ENCODE data around the gene CACNA2D3.

Gene CACNA2D3

DNA sequence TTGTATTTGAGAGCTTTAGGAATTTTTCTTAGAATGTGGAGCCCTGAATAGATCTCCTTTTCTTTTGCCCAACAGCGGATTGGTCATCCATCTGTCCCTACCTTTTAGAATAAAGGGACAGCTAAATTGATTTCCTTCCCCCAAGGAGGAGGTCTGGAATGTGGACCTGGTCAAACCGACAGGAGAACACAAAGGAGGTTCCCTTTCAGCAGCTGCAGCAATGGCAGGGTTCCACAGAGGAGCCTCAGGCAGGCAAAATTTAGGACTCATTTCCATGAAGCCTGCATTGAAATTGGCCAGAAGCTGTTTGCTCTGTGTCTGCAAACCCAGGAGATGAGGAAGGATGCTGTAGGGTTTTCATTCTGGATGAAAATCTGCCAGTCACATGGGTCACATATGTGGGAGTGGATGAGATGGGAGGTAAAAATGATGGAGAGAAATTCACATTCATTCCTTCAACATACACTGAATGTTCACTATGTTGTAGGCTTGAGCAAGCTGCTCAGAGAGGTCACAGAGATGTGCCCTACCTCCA, 728.2 kb downstream of the CACNA2D3 start:
- TF ChIP-seq GATA2 (IDR thresholded peaks at IDR 0.05; ENCODE audit: low read depth, low read length) (no peak), GATA3 (IDR thresholded peaks at IDR 0.05; ENCODE audit: low read depth, low read length) (no peak)

DNA sequence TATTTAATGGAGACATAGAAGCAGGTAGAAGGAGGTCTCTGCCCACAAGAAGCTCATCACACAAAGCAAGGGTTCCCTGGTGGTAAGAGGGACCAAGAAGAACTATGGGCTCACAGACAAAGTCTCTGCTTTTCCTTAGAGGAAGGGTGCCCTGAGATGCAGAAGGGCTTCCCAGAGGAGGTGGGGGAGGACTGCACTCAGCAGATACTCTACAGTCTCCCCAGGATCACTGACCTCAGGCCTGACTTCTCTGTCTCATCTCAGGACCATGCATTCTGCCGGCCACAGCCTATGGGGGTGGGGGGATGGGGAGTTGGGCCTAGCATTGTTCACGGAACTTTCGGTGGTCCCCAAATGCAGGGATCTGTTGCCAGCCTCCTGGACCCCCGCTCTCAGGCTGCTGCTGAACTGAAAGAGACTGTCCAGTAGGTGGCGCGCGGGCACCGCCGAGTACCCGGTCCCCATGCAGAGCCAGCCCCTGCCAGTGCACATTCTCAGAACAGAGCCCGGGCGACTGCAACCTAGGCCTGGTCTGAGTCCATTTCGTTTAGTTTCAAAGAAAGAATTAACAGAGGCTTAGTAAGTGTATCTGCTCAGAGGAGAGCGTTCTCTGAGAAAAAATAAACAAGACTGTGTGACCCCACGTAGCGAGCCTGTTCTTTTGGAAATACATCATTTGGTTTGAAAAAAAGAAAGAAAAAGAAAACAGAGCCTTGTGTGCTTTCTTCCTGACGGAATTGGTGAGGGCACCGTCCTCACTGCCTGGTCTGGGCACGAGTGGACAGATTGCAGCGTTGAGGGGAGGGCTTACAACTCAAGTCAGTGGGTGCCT, 731.4 kb downstream of the CACNA2D3 start:
- no peak for TF ChIP-seq GATA3 (IDR thresholded peaks at IDR 0.05; ENCODE audit: low read depth, low read length)

DNA sequence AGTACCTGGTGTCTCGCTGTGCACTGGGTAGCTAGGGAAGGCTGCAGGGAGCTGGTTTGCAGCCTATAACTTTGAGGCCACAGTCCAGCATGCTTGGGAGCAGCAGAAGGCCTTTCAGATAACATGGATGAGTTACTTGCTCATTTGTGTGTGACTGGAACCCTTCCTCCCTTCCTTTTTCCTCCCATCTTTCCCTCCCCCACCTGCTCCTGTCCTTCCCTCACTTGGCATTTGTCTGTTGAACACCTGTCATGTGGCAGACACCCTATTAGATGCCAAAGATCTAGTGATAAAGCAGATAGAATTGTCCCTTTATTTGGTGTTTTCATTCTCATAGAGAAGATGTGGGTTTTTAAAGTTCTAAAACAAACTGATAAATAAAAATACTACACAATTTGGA, 733.9 kb downstream of the CACNA2D3 start:
- TF ChIP-seq GATA3 (IDR thresholded peaks at IDR 0.05; ENCODE audit: low read depth, low read length) (no peak), GATA2 (IDR thresholded peaks at IDR 0.05; ENCODE audit: low read depth, low read length) (no peak)

DNA sequence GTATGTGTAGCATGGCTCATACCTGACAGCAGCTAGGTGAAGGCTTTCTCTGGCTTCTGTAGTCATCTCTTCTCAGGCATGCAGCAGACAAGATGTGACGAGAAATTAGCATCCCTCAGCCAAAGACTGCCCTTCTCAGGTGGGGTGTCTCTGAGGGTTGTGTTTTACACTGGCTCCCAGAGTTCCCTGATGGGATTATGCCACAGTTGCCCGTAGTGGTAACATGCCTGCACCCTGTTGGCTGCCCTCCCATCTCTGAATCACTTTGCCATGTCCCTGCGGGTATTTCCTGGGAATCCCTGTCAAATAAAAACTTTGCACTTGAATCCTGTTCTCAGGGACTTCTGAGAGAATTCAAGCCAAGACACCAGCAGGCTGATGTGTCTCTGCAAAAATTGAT, 735.0 kb downstream of the CACNA2D3 start:
- TF ChIP-seq GATA3 (IDR thresholded peaks at IDR 0.05; ENCODE audit: low read depth, low read length) (no peak), GATA2 (IDR thresholded peaks at IDR 0.05; ENCODE audit: low read depth, low read length) (no peak)

DNA sequence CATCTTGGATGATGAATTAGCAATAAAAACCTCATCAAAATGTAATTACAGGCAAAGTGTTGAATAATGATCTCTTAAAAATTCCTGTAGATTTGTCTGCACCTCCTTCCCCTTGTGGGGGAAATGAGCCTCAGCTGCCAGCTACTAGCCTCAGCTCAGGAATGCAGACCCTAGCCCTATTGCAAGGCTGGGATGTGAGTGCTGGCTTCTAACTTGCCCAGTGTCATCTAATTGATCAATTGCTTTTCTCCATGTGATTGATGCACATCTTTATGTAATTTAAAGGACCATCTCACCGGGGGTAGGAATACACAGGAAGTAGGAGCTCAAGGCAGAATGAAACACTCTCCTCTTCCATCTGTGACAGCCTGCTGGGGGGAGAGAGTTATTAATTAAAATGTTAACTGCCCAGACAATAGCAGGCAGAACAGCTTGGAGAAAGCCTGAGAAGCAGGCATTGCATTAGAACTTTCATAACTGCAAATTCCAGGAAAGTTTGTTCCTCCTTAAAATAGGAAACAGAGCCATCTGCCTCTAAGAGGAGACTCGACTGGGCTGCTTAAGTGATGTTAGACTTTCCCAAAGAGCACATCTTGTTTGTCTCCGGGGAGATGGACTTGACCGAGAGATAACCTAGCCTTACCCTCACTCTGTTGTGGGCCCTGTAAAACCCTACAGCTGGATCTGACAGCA, 735.9 kb downstream of the CACNA2D3 start:
- TF ChIP-seq GATA3 (IDR thresholded peaks at IDR 0.05; ENCODE audit: low read depth, low read length) = no peak
- no peak for TF ChIP-seq GATA2 (IDR thresholded peaks at IDR 0.05; ENCODE audit: low read depth, low read length)

DNA sequence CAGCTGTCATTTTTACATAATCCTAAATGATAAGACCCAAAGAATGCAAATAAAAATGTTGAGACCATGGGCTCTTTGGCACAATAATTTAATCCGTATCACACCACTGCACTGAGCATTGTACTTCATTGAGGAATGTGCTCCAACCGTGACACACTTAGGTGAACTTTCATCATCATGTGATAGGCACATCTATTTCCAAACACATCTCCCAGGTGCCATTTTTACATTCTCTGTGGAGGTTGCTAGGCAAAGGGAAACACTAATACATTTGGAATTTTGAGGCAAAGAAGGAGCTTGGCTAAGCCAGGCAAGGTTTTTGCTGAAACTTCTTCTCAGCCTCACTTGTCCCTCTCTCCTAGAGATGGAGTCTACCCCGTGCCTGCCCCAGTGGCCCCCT, 736.8 kb downstream of the CACNA2D3 start:
- TF ChIP-seq GATA3 (IDR thresholded peaks at IDR 0.05; ENCODE audit: low read depth, low read length) = no peak
- no peak for TF ChIP-seq GATA2 (IDR thresholded peaks at IDR 0.05; ENCODE audit: low read depth, low read length)

DNA sequence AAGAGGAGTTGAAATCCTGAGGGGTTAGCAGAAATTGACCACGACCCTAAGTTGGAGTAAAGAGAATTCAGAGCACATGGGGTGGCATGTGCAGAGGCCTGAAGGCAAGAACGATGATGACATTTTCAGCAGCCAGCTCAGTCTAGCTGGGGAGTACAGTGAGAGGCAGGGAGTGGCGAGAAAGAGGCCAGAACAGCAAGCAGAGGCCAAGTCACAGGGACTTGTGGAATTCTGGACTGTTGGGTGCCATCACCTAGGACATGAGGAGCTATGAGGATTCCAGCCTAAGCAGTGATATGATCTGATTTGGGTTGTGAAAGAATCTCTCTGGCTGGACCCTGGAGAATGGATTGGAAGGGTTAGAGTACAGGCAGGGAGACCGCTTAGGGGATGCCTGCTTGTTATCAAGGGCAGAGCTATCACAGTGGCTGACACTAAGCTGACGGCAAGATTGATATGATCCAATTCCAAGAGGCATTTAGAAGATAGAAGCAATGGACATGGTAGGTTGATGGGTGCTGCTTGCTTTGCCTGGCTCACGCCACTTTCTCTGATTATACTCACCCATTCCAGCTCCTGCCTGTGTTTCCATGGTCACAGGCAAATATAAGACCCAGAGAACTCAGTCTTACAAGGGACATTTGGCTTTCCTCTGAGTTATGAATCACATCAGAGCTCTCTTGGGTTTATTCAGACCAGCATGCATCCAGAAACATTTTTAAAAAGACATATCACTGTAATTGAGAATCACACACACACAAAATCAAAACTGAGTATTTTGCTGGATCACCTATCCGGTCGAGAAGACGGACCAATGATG, 739.1 kb downstream of the CACNA2D3 start:
- TF ChIP-seq GATA2 (IDR thresholded peaks at IDR 0.05; ENCODE audit: low read depth, low read length) (no peak), GATA3 (IDR thresholded peaks at IDR 0.05; ENCODE audit: low read depth, low read length) (no peak)

DNA sequence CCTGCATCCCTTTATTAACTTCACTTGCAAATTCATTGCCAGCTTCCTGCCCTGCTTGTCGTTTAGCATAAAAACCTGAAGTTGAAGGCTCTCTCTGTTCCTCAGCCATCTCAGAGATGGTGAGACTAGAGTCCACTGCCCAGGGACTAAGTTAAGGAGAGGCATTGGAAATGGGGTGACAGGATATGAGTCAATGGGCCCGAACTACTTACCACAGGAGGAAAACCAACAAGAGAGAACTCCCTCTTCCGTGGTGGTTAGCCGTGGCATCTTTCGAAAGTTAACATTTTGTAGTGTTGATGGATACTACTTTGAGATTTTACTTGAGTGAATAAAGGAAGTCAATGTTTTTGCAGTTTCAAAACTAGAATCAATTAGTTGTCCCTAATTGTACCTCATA, 740.2 kb downstream of the CACNA2D3 start:
- TF ChIP-seq GATA3 (IDR thresholded peaks at IDR 0.05; ENCODE audit: low read depth, low read length) (no peak), GATA2 (IDR thresholded peaks at IDR 0.05; ENCODE audit: low read depth, low read length) (no peak)

DNA sequence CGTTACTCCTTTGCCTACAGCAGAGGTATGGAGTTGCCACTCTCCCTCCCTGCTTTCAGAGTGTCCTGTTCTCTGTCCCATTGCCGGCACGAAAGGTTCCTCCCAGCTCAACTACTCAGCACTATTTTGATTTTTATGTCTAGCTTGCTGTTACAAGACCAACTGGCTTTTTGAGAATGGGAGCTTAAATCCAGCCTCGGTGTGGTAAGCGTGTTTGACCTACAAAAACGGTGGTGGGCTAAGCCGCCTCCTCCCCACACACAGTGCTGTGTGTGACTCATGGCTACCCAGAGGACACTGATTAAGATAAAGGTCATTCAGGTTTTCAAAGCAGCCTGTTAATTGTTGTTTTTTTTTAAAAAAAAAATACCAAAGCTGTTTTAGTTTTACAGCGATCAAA, 741.0 kb downstream of the CACNA2D3 start:
- TF ChIP-seq GATA2 (IDR thresholded peaks at IDR 0.05; ENCODE audit: low read depth, low read length) = no peak
- no peak for TF ChIP-seq GATA3 (IDR thresholded peaks at IDR 0.05; ENCODE audit: low read depth, low read length)

DNA sequence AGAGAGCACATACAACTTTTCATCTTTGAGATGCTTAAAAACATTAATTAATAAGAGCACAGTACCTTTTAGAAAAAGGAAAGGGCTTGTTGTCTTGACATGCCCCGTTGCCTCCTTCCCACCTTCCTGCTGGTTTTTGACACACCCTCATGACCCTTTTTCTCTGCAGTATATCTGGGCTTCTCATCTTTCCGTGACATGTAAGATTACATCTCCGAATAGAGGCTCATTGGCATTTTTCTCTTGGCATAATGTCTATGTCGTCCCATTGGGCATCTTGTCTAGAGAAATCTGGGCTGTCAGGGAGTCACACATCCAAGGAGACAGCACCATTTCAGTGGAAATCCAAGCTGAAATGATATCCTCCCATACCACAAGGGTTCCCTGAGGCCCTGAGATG, 741.4 kb downstream of the CACNA2D3 start:
- TF ChIP-seq GATA2 (IDR thresholded peaks at IDR 0.05; ENCODE audit: low read depth, low read length) = no peak
- no peak for TF ChIP-seq GATA3 (IDR thresholded peaks at IDR 0.05; ENCODE audit: low read depth, low read length)

DNA sequence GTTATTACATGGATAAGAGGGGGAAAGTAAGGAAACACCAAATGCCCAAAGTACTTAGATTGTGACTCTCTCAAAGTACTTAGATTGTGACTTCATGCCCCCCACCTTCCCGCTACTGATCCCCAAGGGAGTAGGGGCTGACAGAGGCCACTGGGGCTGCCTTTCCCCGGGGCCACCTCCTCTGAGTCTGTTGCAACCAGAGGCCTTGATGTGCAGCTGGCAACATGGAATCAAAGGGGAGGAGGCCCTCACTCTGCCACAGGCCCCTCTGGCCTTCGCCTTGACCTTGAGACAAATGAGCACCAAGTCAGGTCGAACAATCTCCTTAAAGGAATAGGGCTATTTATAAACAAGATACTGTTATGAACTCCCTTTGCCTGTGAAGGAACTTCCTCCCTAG, 743.0 kb downstream of the CACNA2D3 start:
- no peak for TF ChIP-seq GATA2 (IDR thresholded peaks at IDR 0.05; ENCODE audit: low read depth, low read length)
- no peak for TF ChIP-seq GATA3 (IDR thresholded peaks at IDR 0.05; ENCODE audit: low read depth, low read length)

DNA sequence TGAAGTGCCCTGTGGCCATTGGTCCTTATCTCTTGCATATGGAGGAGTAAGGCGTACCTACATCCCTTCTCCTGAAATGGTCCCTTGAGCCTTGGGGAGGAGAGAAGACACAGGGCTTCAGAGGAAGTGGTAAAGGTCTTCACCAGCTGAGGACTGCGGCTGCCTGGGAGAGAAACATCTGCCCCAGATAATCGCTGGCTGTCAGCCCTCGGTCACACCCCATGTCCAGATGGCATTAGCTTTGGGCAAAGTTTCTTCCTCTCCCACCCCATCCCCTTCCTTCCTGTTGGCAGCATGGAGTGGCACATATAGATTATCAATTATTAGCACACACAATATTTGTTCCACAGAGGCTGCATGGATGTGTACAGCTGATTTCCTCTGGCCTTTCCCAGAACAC, 743.9 kb downstream of the CACNA2D3 start:
- no peak for TF ChIP-seq GATA3 (IDR thresholded peaks at IDR 0.05; ENCODE audit: low read depth, low read length)
- TF ChIP-seq GATA2 (IDR thresholded peaks at IDR 0.05; ENCODE audit: low read depth, low read length) = no peak

DNA sequence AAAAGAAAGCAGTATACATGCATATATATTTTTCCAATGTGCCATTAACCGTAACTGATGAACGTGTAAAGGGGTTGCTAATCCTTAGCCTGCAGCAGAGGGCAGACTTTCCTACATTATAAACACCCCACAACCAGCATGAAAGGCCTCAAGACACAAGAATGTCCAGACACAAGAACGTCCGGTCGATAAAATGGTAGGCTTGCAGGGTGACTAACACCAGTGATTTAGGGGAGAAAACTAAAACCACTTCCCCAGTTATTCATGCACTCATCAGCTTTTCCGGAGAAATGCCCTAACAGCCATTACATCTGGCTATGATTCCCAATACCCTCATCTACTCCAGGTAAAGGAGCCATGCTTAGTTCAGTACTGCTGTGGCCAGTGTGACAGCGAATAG, 748.1 kb downstream of the CACNA2D3 start:
- TF ChIP-seq GATA3 (IDR thresholded peaks at IDR 0.05; ENCODE audit: low read depth, low read length) = no peak
- TF ChIP-seq GATA2 (IDR thresholded peaks at IDR 0.05; ENCODE audit: low read depth, low read length) = no peak

DNA sequence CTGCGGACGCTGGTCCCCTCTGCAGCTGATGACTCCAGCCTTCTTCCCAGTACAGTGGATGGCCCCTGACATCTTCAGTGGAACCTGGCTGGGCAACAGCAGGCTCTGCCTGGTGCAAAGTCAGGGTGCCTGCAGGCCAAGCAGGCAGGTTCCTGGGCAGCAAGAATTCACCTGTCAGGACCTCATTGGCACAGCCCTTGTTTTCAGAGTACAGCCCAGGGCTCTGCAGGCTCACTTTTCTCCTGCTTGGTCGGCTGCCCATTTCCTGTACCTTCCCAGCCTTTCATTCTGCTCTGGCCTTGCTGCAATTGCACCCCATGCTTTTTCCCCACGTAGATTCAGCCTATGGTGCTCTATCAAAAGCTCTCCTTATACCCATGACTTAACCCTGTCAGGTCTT, 749.5 kb downstream of the CACNA2D3 start:
- TF ChIP-seq GATA2 (IDR thresholded peaks at IDR 0.05; ENCODE audit: low read depth, low read length) (no peak), GATA3 (IDR thresholded peaks at IDR 0.05; ENCODE audit: low read depth, low read length) (no peak)
